Spleen (tissue), 11 donors: ENCODE results near the gene SNX1. TPM values are rescaled to one million over a fixed set of nuclear protein-coding genes. Genes with fewer than 3 reads are reported as not detected.

Experiments
- DNase-seq: peaks from one replicate; pipeline ENCODE4 v3.0.0-alpha.2; 2020
- H3K27ac ChIP-seq, 8 donors: fragments of 200-600 bp; sonication (generic) in 7 of 8; 1 replicate in 4 of 8; 2 replicates in 4 of 8; pipeline versions ENCODE4 v1.5.0 to v1.8.0; 2016 to 2021; ENCODE audit warnings: inconsistent platforms in 4 of 8, mild to moderate bottlenecking in 4 of 8, moderate library complexity in 1 of 8
- H3K27me3 ChIP-seq, 7 donors: fragments of 200-600 bp; sonication (generic) in 6 of 7; replicated peaks in 1 of 7; 1 replicate in 4 of 7; 2 replicates in 3 of 7; pipeline versions ENCODE4 v1.5.0 to v1.8.0; 2016 to 2021; ENCODE audit warnings: inconsistent platforms in 3 of 7, mild to moderate bottlenecking in 1 of 7
- H3K36me3 ChIP-seq, 6 donors: fragments of 200-600 bp; sonication (generic) in 5 of 6; 1 replicate in 4 of 6; 2 replicates in 2 of 6; pipeline versions ENCODE4 v1.5.0 to v1.8.0; 2016 to 2021; ENCODE audit warnings: inconsistent platforms in 2 of 6
- H3K4me1 ChIP-seq, 6 donors: fragments of 200-600 bp; sonication (generic) in 5 of 6; 1 replicate in 3 of 6; 2 replicates in 3 of 6; pipeline versions ENCODE4 v1.5.0 to v1.8.0; 2016 to 2021; ENCODE audit warnings: inconsistent platforms in 3 of 6
- H3K4me3 ChIP-seq, 8 donors: fragments of 200-600 bp; sonication (generic) in 7 of 8; 1 replicate in 4 of 8; 2 replicates in 4 of 8; pipeline versions ENCODE4 v1.5.0 to v1.8.0; 2016 to 2021; ENCODE audit warnings: inconsistent platforms in 4 of 8, mild to moderate bottlenecking in 4 of 8, moderate library complexity in 2 of 8
- H3K9me3 ChIP-seq, 8 donors: fragments of 200-600 bp; sonication (generic) in 7 of 8; 1 replicate in 4 of 8; 2 replicates in 4 of 8; pipeline versions ENCODE4 v1.5.0 to v1.8.0; 2016 to 2021; ENCODE audit warnings: inconsistent platforms in 4 of 8
- POLR2A ChIP-seq, 3 donors: fragments of 450-650 bp; IDR thresholded peaks; one replicate each; pipeline ENCODE4 v1.5.1; 2017; ENCODE audit warnings: antibody characterized with exemption in 3 of 3, mild to moderate bottlenecking in 1 of 3
- POLR2AphosphoS5 ChIP-seq, 3 donors: sonication (generic); formaldehyde crosslinking; IDR thresholded peaks; one replicate each; pipeline ENCODE4 v1.5.1; 2017; ENCODE audit warnings: antibody characterized with exemption in 3 of 3
- WGBS, 5 donors: extraction: QIAGEN DNeasy Blood & Tissue Kit in 3 of 5; methylation state at CpG; one replicate each; pipeline versions ENCODE4 v1.1.5 to v1.1.7; 2013 to 2018; 5-methylcytosine and 5-hydroxymethylcytosine counted together
- intact Hi-C: fragments of 100-400 bp; cut with DNase I; formaldehyde crosslinking; loops from one replicate; pipeline ENCODE4 v1.15.0; 2023; ENCODE audit warnings: low total_unique reads
- polyA plus RNA-seq, 3 donors: library from polyadenylated mRNA; stranded (reverse); fragments of 200-250 nt; gene quantifications; one replicate each; pipeline ENCODE4 v1.2.1, GENCODE V29; 2013
- total RNA-seq, 7 donors: library from RNA; depleted of rRNA in 3 of 7; stranded (reverse); fragments of >200 nt in 3 of 7; fragmentation: NEBNext Ultra II Directional in 4 of 7; extraction: Animal tissue kit (Norgen Biotek cat#: 25700) in 4 of 7; gene quantifications; one replicate each; pipeline versions ENCODE4 v1.1.0 to v1.2.1, GENCODE V29; 2016 to 2021
- TF ChIP-seq, protein P1 (sequence below), 11 experiments: fragments of 200-600 bp in 7 of 11; fragments of 450-650 bp in 4 of 11; sonication (generic) in 4 of 11; IDR thresholded peaks in 8 of 11; conservative IDR thresholded peaks in 3 of 11; 1 replicate in 7 of 11; 2 replicates in 4 of 11; pipeline versions ENCODE4 v1.4.0 to v1.8.0; 2016 to 2021; ENCODE audit warnings: antibody characterized with exemption in 11 of 11, inconsistent platforms in 4 of 11, mild to moderate bottlenecking in 1 of 11
- donor health status: healthy with polysubstance abuse.
- donor health status: DM: no; HTN: no; CAD: no; lungs with moderate emphysema.
- donor health status: DM: no; HTN: no; CAD: no.
- donor health status: Bipolar disorder and iron deficiency.
- donor health status: healthy.
- donor health status: DM: no; HTN: no; CAD: no.
- donor health status: DM: yes; HTN: yes; CAD: no.

The SNX1 gene
- total and polyA plus RNA-seq, 10 donors, result 45.5 to 161 (median 112) TPM

DNA sequence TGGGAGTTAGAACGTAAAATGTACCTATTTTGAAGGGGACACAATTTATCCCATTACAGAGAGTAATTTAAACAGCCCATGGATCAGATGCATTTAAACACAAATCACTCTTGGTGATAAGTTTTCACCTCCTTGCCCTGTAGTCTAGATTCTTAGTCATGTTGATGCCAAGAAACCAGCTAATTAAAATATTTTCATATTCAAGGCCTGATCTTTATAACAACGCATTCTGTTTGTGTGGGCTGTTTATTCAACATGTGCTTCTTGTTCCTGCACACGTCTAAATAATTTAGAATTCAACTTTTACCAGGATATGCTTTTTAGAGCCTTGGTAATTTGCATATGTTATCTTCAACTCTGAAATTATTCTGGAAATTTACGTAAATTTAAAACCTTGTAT lies 25.8 kb downstream of the SNX1 start:
- WGBS, 5 donors, result 78 to 93% (median 89%) methylated on average over 4 of the region's 4 CpGs
- Histone ChIP-seq H3K36me3 (peaks cover 9 to 100% (median 94%) of the 10 kb centered on the region in 6 donors), H3K4me3 (no peak overlapping the region), H3K4me1 (peaks cover 0 to 4% (median 0%) of the 10 kb centered on the region in 6 donors), H3K9me3 (no peaks in the 10 kb centered on the region), H3K27me3 (no peaks in the 10 kb centered on the region), H3K27ac (no peak overlapping the region)
- intact Hi-C loops, result no loop called here
- no peak for DNase-seq
- TF ChIP-seq POLR2A (IDR thresholded peaks at IDR 0.05), result no peak
- TF ChIP-seq POLR2AphosphoS5 (IDR thresholded peaks at IDR 0.05), result no peak
- TF ChIP-seq, protein P1, sequence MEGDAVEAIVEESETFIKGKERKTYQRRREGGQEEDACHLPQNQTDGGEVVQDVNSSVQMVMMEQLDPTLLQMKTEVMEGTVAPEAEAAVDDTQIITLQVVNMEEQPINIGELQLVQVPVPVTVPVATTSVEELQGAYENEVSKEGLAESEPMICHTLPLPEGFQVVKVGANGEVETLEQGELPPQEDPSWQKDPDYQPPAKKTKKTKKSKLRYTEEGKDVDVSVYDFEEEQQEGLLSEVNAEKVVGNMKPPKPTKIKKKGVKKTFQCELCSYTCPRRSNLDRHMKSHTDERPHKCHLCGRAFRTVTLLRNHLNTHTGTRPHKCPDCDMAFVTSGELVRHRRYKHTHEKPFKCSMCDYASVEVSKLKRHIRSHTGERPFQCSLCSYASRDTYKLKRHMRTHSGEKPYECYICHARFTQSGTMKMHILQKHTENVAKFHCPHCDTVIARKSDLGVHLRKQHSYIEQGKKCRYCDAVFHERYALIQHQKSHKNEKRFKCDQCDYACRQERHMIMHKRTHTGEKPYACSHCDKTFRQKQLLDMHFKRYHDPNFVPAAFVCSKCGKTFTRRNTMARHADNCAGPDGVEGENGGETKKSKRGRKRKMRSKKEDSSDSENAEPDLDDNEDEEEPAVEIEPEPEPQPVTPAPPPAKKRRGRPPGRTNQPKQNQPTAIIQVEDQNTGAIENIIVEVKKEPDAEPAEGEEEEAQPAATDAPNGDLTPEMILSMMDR (IDR thresholded peaks at IDR 0.05 in 8 of 11, conservative IDR thresholded peaks at IDR 0.05 in 3 of 11), result no peak

DNA sequence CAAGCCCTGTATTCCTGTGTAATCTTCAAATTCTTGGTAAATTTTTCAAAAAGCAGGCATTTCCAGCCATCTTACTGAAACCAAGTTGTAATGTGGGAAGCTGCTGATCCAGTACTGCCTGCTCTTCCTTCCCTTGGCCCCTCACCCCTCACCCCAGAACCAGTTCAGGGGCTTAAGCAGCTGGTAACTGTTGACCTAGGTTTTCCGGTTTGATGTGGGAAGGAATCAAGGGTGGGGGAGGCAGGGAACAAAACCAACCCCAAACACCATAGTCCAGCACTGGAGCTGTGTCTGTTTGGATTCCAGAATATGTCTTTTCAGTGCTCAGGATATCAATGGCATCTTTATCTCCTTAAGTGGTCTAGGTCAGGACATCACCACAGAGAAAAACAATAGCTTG lies 26.7 kb downstream of the SNX1 start:
- no peak for DNase-seq
- Histone ChIP-seq H3K27ac (peak overlapping the region in 1 of 8 donors; percentile 19), H3K4me1 (peaks cover 0 to 4% (median 0%) of the 10 kb centered on the region in 6 donors), H3K27me3 (no peaks in the 10 kb centered on the region), H3K9me3 (no peaks in the 10 kb centered on the region), H3K4me3 (no peak overlapping the region), H3K36me3 (peaks cover 12 to 100% (median 95%) of the 10 kb centered on the region in 6 donors)
- intact Hi-C loops, result no loop called here
- no peak for TF ChIP-seq POLR2A (IDR thresholded peaks at IDR 0.05)
- TF ChIP-seq POLR2AphosphoS5 (IDR thresholded peaks at IDR 0.05), result no peak
- TF ChIP-seq, protein P1 (IDR thresholded peaks at IDR 0.05 in 8 of 11, conservative IDR thresholded peaks at IDR 0.05 in 3 of 11), result no peak
- WGBS, 5 donors, result 73 to 90% (median 87%) methylated on average over 1 of the region's 1 CpG

DNA sequence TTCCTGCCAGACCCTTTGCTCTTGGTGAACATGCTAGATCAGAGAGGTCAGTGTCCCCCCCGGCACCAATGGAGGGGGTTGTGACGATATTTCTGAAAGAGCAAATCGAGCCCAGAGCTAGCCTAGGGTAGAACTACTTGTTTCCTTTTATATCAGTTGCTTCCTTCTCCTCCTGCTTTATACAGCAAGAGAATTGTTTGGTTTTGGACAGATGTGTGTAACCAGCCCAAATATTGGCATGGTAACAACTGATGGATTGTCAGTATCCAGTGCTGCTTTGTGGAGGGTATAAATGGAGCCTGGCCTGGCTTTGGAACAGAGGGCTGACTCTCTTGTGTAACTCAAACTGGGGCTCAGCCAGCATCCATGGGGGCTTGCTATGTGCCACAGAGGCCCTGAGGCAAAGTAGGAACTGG lies 27.2 kb downstream of the SNX1 start:
- 87 to 95% (median 91%) methylated on average over 3 of the region's 3 CpGs for WGBS, 5 donors
- no peak for DNase-seq
- H3K4me1 ChIP-seq, result peaks cover 0 to 4% (median 0%) of the 10 kb centered on the region in 6 donors
- peaks cover 15 to 100% (median 95%) of the 10 kb centered on the region in 6 donors for H3K36me3 ChIP-seq
- H3K9me3 ChIP-seq, result no peaks in the 10 kb centered on the region
- TF ChIP-seq POLR2AphosphoS5 (IDR thresholded peaks at IDR 0.05) (no peak), POLR2A (IDR thresholded peaks at IDR 0.05) (no peak)
- TF ChIP-seq, protein P1 (IDR thresholded peaks at IDR 0.05 in 8 of 11, conservative IDR thresholded peaks at IDR 0.05 in 3 of 11), result no peak
- H3K4me3 ChIP-seq, result no peak overlapping the region
- intact Hi-C loops, result no loop called here
- peak overlapping the region in 2 of 8 donors; percentile 3 to 19 for H3K27ac ChIP-seq
- H3K27me3 ChIP-seq, result no peaks in the 10 kb centered on the region

DNA sequence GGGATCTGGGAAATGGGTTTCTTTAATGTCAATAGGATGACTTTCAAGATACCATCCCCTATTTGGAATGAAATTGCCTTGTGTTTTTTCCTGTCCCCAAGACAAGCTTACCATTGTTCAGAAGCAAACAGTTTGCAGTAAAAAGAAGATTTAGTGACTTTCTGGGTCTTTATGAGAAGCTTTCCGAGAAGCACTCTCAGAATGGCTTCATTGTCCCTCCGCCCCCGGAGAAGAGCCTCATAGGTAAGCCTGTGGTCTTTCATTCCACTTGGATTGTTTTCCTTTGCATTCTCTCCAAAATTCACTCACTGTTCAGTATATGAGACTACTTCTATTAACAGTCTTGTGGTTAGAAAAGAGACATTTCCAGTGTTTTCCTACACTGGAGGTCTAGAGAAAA lies 30.2 kb downstream of the SNX1 start:
- Histone ChIP-seq H3K27me3 (no peaks in the 10 kb centered on the region), H3K4me3 (no peak overlapping the region), H3K4me1 (peaks cover 0 to 4% (median 0%) of the 10 kb centered on the region in 6 donors), H3K27ac (no peak overlapping the region), H3K9me3 (no peaks in the 10 kb centered on the region), H3K36me3 (peaks cover 15 to 100% (median 96%) of the 10 kb centered on the region in 6 donors)
- 64 to 84% (median 82%) methylated on average over 3 of the region's 3 CpGs for WGBS, 5 donors
- TF ChIP-seq, protein P1 (IDR thresholded peaks at IDR 0.05 in 8 of 11, conservative IDR thresholded peaks at IDR 0.05 in 3 of 11), result no peak
- TF ChIP-seq POLR2AphosphoS5 (IDR thresholded peaks at IDR 0.05) (no peak), POLR2A (IDR thresholded peaks at IDR 0.05) (no peak)
- intact Hi-C loops, result no loop called here
- no peak for DNase-seq
